LNCAP (cell line): ENCODE results near the gene NME5.

Experiments
- TF ChIP-seq, protein P1 (sequence below): fragments of 450-650 bp; IDR thresholded peaks from 2 replicates; pipeline ENCODE4 v1.5.1; 2017; ENCODE audit warnings: mild to moderate bottlenecking

NME5 gene

DNA sequence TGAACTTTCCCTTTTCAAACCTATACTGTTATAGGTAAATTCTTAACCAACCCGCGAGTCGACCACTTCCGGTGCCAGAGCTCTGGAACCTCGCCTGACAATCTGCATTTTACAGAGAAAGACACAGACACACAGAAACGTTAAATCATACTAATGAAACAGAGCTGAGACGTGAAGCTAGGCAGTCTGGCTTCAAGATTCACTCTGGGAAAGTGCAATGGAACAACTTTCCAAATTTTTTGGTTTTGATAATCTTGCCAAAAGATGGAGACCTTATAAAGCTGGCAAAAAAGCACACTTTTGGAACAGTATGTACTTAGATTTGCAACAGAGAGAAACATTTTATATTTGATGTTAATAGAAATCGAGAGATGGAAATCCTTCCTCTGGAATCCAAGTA is 71.3 kb downstream of the NME5 start:
- TF ChIP-seq, protein P1, sequence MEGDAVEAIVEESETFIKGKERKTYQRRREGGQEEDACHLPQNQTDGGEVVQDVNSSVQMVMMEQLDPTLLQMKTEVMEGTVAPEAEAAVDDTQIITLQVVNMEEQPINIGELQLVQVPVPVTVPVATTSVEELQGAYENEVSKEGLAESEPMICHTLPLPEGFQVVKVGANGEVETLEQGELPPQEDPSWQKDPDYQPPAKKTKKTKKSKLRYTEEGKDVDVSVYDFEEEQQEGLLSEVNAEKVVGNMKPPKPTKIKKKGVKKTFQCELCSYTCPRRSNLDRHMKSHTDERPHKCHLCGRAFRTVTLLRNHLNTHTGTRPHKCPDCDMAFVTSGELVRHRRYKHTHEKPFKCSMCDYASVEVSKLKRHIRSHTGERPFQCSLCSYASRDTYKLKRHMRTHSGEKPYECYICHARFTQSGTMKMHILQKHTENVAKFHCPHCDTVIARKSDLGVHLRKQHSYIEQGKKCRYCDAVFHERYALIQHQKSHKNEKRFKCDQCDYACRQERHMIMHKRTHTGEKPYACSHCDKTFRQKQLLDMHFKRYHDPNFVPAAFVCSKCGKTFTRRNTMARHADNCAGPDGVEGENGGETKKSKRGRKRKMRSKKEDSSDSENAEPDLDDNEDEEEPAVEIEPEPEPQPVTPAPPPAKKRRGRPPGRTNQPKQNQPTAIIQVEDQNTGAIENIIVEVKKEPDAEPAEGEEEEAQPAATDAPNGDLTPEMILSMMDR, result no peak
